Ascending aorta (tissue), 2 donors: ENCODE data around the gene PAK4. TPM values are rescaled to one million over a fixed set of nuclear protein-coding genes. Genes with fewer than 3 reads are reported as not detected.

ENCODE experiments used
- DNase-seq, 2 donors: peaks; one replicate each; pipeline ENCODE4 v3.0.0-alpha.2; 2019; ENCODE audit warnings: low spot score in 2 of 2
- H3K27ac ChIP-seq, 2 donors: fragments of 200-600 bp; sonication (generic); one replicate each; pipeline ENCODE4 v1.5.1; 2016 to 2017; ENCODE audit warnings: mild to moderate bottlenecking in 1 of 2
- H3K27me3 ChIP-seq: fragments of 200-600 bp; sonication (generic); one replicate; pipeline ENCODE4 v1.5.1; 2017
- H3K36me3 ChIP-seq, 2 donors: fragments of 200-600 bp; sonication (generic); one replicate each; pipeline ENCODE4 v1.5.1; 2016
- H3K4me1 ChIP-seq, 2 donors: fragments of 200-600 bp; sonication (generic); one replicate each; pipeline ENCODE4 v1.5.1; 2016 to 2017; ENCODE audit warnings: mild to moderate bottlenecking in 1 of 2
- H3K4me3 ChIP-seq, 2 donors: fragments of 200-600 bp; sonication (generic); one replicate each; pipeline ENCODE4 v1.5.1; 2016 to 2017; ENCODE audit warnings: mild to moderate bottlenecking in 1 of 2
- H3K9me3 ChIP-seq, 2 donors: fragments of 200-600 bp; sonication (generic); one replicate each; pipeline ENCODE4 v1.5.1; 2016
- CTCF ChIP-seq, 3 experiments: fragments of 200-600 bp in 2 of 3; fragments of 450-650 bp in 1 of 3; sonication (generic) in 2 of 3; IDR thresholded peaks; one replicate each; pipeline ENCODE4 v1.5.1; 2016 to 2019; ENCODE audit warnings: antibody characterized with exemption in 3 of 3, mild to moderate bottlenecking in 1 of 3, moderate library complexity in 1 of 3
- intact Hi-C: fragments of 100-400 bp; cut with DNase I; formaldehyde crosslinking; loops from one replicate; pipeline ENCODE4 v1.15.1; 2023
- total RNA-seq: library from RNA; depleted of rRNA; stranded (reverse); fragments of >200 nt; gene quantifications from one replicate; pipeline ENCODE4 v1.1.0, GENCODE V29; 2016

The PAK4 gene
- total RNA-seq, 1 donor from 2014 or later: 27.4 TPM

DNA sequence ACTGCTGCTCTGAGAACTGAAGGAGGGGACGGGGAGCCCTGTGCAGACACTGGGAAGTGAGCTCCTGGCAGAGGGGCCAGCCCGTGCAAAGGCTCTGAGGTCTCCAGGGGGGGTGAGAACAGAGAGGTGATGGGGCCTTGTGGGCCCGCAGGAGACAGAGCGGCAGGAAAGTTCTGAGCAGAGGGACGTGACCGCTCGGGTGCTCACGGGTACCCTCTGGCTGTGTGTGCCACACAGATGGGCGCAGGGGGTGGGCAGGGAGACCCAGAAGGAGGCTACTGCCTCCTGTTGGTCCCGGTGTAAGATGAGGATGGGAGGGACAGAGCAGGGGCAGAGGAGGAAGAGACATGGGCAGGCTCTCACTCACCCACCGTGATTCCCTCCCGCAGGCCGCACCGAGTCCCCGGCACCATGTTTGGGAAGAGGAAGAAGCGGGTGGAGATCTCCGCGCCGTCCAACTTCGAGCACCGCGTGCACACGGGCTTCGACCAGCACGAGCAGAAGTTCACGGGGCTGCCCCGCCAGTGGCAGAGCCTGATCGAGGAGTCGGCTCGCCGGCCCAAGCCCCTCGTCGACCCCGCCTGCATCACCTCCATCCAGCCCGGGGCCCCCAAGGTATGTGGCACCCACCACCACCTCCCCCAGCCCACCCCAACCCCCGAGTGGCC, 43.7 kb downstream of the PAK4 start:
- no peaks in the 10 kb centered on the region for H3K27me3 ChIP-seq
- no peaks in the 10 kb centered on the region for H3K9me3 ChIP-seq
- no peak for TF ChIP-seq CTCF (IDR thresholded peaks at IDR 0.05)
- intact Hi-C loops: no loop called here
- no peak for DNase-seq
- peaks cover 0 to 15% of the 10 kb centered on the region in 2 donors for H3K4me1 ChIP-seq
- peaks cover 3 to 32% of the 10 kb centered on the region in 2 donors for H3K36me3 ChIP-seq
- H3K4me3 ChIP-seq: no peak overlapping the region
- H3K27ac ChIP-seq: no peak overlapping the region

DNA sequence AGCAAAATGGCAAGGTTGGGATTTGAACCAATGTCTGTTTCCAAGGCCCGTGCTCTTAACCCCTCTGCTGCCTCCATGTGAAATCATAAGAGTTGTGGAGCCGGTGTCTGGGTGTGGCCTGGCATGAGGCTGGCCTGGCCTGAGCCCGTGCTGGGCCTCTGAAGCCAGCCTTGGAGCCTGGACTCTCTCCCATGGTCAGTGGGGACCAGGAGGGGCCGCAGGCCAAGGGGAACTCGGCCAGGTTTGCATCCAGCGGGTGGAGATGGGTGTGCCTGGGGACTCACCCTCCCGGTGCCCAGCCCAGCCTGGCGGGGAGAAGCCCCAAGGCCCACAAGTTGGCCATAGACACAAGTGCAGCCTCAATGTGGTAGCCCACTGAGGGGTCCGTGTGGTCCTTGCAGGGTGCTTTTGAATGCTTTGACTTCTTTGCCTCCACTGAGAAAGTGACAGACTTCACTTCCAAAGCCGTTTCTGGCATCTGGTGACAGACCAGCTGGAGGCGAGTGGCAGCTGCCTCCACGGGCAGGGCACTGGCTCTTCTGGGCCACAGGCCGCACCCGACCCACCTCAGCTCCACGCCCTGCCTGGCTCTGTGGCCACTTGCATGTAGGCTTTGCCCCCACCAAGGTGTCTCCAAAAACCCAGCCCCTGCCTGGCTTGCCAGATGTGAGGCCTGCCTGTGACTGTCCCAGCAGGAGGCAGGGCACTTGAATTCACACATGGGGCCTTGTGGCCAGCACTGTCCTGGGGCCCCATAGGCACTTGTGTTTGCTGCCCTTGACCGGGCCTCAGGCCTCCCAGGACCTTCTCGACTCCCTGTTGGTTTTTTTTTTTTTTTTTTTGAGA, 45.0 kb downstream of the PAK4 start:
- Histone ChIP-seq H3K4me1 (peaks cover 0 to 15% of the 10 kb centered on the region in 2 donors), H3K27me3 (no peaks in the 10 kb centered on the region), H3K36me3 (peaks cover 10 to 44% of the 10 kb centered on the region in 2 donors), H3K9me3 (no peaks in the 10 kb centered on the region), H3K27ac (peak overlapping the region; percentile 42 to 49), H3K4me3 (no peak overlapping the region)
- DNase-seq: no peak
- intact Hi-C loops: no loop called here
- no peak for TF ChIP-seq CTCF (IDR thresholded peaks at IDR 0.05)

- Histone ChIP-seq H3K36me3 (peaks cover 15 to 55% of the 10 kb centered on the region in 2 donors), H3K4me3 (no peak overlapping the region), H3K9me3 (no peaks in the 10 kb centered on the region), H3K27me3 (no peaks in the 10 kb centered on the region), H3K4me1 (peaks cover 0 to 11% of the 10 kb centered on the region in 2 donors), H3K27ac (no peak overlapping the region)
- intact Hi-C loops: no loop called here
- no peak for DNase-seq
- no peak for TF ChIP-seq CTCF (IDR thresholded peaks at IDR 0.05)
Measured at GRCh38 chr19:39171479-39172465, 46.2 kb downstream of the PAK4 start.

- no peak for TF ChIP-seq CTCF (IDR thresholded peaks at IDR 0.05)
- intact Hi-C loops: no loop called here
- H3K27me3 ChIP-seq: no peaks in the 10 kb centered on the region
- DNase-seq: no peak
- H3K4me1 ChIP-seq: peaks cover 0 to 4% of the 10 kb centered on the region in 2 donors
- no peaks in the 10 kb centered on the region for H3K9me3 ChIP-seq
- H3K27ac ChIP-seq: no peak overlapping the region
- H3K4me3 ChIP-seq: no peak overlapping the region
- peaks cover 26 to 65% of the 10 kb centered on the region in 2 donors for H3K36me3 ChIP-seq
Measured at GRCh38 chr19:39172700-39173501, 47.3 kb downstream of the PAK4 start.
